Smooth muscle cell (in vitro differentiated cells): ENCODE data around the gene ZBED4. TPM values are rescaled to one million over a fixed set of nuclear protein-coding genes. Genes with fewer than 3 reads are reported as not detected.

ENCODE experiments used
- DNase-seq: peaks from one replicate; lab custom pipeline; 2025; ENCODE audit not compliant: unreplicated experiment; lab: John Stamatoyannopoulos, UW
- H2AFZ ChIP-seq: fragments of 200-600 bp; sonication (generic); 2 replicates; pipeline ENCODE4 v1.6.0; 2016; ENCODE audit warnings: antibody characterized with exemption, low read depth, mild to moderate bottlenecking
- H3F3A ChIP-seq: fragments of 200-600 bp; sonication (generic); 2 replicates; pipeline ENCODE4 v1.6.0; 2017; ENCODE audit warnings: antibody characterized with exemption, low read depth
- H3K27ac ChIP-seq: fragments of 200-600 bp; sonication (generic); 2 replicates; pipeline ENCODE4 v1.5.1; 2016; ENCODE audit warnings: low read depth, mild to moderate bottlenecking
- H3K27me3 ChIP-seq: fragments of 200-600 bp; sonication (generic); 2 replicates; pipeline ENCODE4 v1.6.1; 2016; ENCODE audit warnings: low read depth, mild to moderate bottlenecking
- H3K36me3 ChIP-seq: fragments of 200-600 bp; sonication (generic); 2 replicates; pipeline ENCODE4 v1.5.1; 2016; ENCODE audit warnings: low read depth
- H3K4me1 ChIP-seq: fragments of 200-600 bp; sonication (generic); 2 replicates; pipeline ENCODE4 v1.5.1; 2016; ENCODE audit warnings: low read depth
- H3K4me2 ChIP-seq: fragments of 200-600 bp; sonication (generic); 2 replicates; pipeline ENCODE4 v1.6.0; 2016; ENCODE audit warnings: mild to moderate bottlenecking
- H3K4me3 ChIP-seq: fragments of 200-600 bp; sonication (generic); 2 replicates; pipeline ENCODE4 v1.5.1; 2016; ENCODE audit warnings: mild to moderate bottlenecking
- H3K79me2 ChIP-seq: fragments of 200-600 bp; sonication (generic); 2 replicates; pipeline ENCODE4 v1.6.0; 2016; ENCODE audit warnings: low read depth, mild to moderate bottlenecking
- H3K9ac ChIP-seq: fragments of 200-600 bp; sonication (generic); 2 replicates; pipeline ENCODE4 v1.6.0; 2016; ENCODE audit warnings: low read depth
- H3K9me3 ChIP-seq: fragments of 200-600 bp; sonication (generic); replicated peaks from 2 replicates; pipeline ENCODE4 v1.5.1; 2016; ENCODE audit warnings: low read depth
- H4K20me1 ChIP-seq: fragments of 200-600 bp; sonication (generic); 2 replicates; pipeline ENCODE4 v1.6.0; 2016; ENCODE audit warnings: low read depth
- WGBS: methylation state at CpG from one replicate; pipeline ENCODE4 v1.1.7; 2016; ENCODE audit warnings: low lambda C conversion rate; 5-methylcytosine and 5-hydroxymethylcytosine counted together
- polyA plus RNA-seq: library from polyadenylated mRNA; unstranded; fragments of >200 nt; fragmentation: Nextera tagmentation; extraction: Ambion mirVana; gene quantifications from 2 replicates; pipeline ENCODE4 v1.2.1, GENCODE V29; 2016
- total RNA-seq: library from RNA; depleted of rRNA; stranded (reverse); fragments of >200 nt; gene quantifications from 2 replicates; pipeline ENCODE4 v1.2.3, GENCODE V29; 2014
- TF ChIP-seq, protein P1 (sequence below): fragments of 200-600 bp; sonication (generic); IDR thresholded peaks from 2 replicates; pipeline ENCODE4 v1.5.1; 2017; ENCODE audit warnings: borderline replicate concordance, mild to moderate bottlenecking, antibody characterized with exemption; ENCODE audit not compliant: insufficient read depth, poor library complexity, severe bottlenecking

ZBED4 gene
- total and polyA plus RNA-seq, 2 experiments from 2014 or later = 12.1 to 16.6 TPM

GRCh38 chr22:49879871-49880270, 26.2 kb downstream of the ZBED4 start:
- Histone ChIP-seq H3K9me3 (no peaks in the 10 kb centered on the region), H3K79me2 (peaks cover 80% of the 10 kb centered on the region), H3K9ac (no peak overlapping the region), H3F3A (no peaks in the 10 kb centered on the region), H3K4me2 (no peak overlapping the region), H3K4me3 (no peak overlapping the region), H3K27me3 (no peaks in the 10 kb centered on the region), H2AFZ (no peak overlapping the region), H3K36me3 (peaks cover 6% of the 10 kb centered on the region), H4K20me1 (peaks cover 73% of the 10 kb centered on the region), H3K4me1 (no peaks in the 10 kb centered on the region), H3K27ac (no peak overlapping the region)
- DNase-seq = no peak
- TF ChIP-seq, protein P1, sequence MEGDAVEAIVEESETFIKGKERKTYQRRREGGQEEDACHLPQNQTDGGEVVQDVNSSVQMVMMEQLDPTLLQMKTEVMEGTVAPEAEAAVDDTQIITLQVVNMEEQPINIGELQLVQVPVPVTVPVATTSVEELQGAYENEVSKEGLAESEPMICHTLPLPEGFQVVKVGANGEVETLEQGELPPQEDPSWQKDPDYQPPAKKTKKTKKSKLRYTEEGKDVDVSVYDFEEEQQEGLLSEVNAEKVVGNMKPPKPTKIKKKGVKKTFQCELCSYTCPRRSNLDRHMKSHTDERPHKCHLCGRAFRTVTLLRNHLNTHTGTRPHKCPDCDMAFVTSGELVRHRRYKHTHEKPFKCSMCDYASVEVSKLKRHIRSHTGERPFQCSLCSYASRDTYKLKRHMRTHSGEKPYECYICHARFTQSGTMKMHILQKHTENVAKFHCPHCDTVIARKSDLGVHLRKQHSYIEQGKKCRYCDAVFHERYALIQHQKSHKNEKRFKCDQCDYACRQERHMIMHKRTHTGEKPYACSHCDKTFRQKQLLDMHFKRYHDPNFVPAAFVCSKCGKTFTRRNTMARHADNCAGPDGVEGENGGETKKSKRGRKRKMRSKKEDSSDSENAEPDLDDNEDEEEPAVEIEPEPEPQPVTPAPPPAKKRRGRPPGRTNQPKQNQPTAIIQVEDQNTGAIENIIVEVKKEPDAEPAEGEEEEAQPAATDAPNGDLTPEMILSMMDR = no peak
- 95% methylated on average over 9 of the region's 9 CpGs for WGBS

DNA sequence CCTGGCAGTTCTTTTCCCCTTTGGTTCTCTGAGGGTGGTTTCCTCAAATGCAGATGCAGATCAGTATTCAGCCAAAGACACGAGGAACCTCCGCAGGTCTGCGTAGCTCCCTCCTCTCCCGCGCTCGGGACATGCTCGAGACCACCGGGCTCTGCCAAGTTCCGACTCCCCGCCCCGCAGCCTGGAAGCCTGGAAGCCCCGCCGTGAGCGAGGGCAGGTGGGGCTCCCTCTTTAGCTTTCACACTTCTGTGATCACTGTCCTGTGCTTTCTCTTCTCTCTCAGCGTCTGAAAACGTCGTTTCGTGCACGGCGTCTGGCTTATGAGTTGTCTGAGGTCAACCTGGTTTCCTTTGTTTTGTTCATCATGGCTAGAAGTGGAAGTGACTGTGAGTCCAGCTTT, 26.6 kb downstream of the ZBED4 start:
- WGBS = 79% methylated on average over 20 of the region's 20 CpGs
- Histone ChIP-seq H3K27ac (no peak overlapping the region), H3K9me3 (no peaks in the 10 kb centered on the region), H3K36me3 (peaks cover 7% of the 10 kb centered on the region), H3K4me1 (no peaks in the 10 kb centered on the region), H3K4me3 (no peak overlapping the region), H4K20me1 (peaks cover 71% of the 10 kb centered on the region), H2AFZ (no peak overlapping the region), H3K27me3 (no peaks in the 10 kb centered on the region), H3K79me2 (peaks cover 76% of the 10 kb centered on the region), H3K9ac (no peak overlapping the region), H3F3A (no peaks in the 10 kb centered on the region), H3K4me2 (no peak overlapping the region)
- TF ChIP-seq, protein P1 = no peak
- no peak for DNase-seq

- Histone ChIP-seq H3K4me2 (no peak overlapping the region), H3K27ac (no peak overlapping the region), H3K9me3 (no peaks in the 10 kb centered on the region), H3K79me2 (peaks cover 60% of the 10 kb centered on the region), H3K9ac (no peak overlapping the region), H3F3A (no peaks in the 10 kb centered on the region), H3K4me1 (no peaks in the 10 kb centered on the region), H3K36me3 (peaks cover 16% of the 10 kb centered on the region), H3K27me3 (no peaks in the 10 kb centered on the region), H4K20me1 (peaks cover 57% of the 10 kb centered on the region), H3K4me3 (no peak overlapping the region), H2AFZ (no peak overlapping the region)
- WGBS = 93% methylated on average over 2 of the region's 2 CpGs
- no peak for DNase-seq
- TF ChIP-seq, protein P1 = no peak
Measured at GRCh38 chr22:49881856-49882255, 28.2 kb downstream of the ZBED4 start.

DNA sequence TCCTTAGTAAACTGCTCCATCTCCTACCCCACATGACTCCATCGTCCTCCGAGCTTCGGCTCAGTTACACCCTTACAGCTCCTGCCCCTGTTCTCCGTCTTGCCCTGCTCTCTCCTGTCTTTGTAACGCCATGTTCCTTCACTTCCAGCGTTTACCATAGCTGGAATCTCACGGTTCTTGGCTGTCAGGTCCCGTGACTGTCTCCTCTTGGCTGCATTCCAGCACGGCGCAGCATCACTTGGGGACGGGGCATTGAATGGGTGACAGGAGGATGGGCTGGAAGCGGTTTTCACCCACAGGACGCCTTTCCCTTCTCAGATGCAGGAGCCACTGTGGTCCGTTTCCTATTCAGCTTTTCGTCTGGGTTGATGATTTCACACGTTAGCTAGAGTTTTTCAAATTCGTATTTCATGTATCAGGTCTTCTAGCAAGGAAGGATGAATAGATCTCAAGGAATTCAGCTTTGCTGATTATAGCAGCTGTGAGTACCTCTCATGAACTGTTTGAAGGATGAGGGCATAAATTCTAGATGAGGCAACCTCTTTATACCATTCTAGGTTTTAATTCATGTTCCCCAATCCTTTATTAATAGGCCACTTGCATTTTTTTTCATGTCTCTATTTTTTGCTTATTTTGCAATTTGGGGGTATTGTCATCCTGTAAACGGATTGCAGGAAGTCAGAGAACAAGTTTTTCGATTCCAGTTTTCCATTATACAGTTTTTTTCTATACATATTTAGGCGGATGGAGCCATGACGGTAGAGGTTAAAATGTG, 29.1 kb downstream of the ZBED4 start:
- 88% methylated on average over 21 of the region's 21 CpGs for WGBS
- Histone ChIP-seq H3K9ac (no peak overlapping the region), H4K20me1 (peaks cover 61% of the 10 kb centered on the region), H3K4me1 (no peaks in the 10 kb centered on the region), H3F3A (no peaks in the 10 kb centered on the region), H3K79me2 (peaks cover 60% of the 10 kb centered on the region), H2AFZ (no peak overlapping the region), H3K9me3 (no peaks in the 10 kb centered on the region), H3K36me3 (peaks cover 23% of the 10 kb centered on the region), H3K27me3 (no peaks in the 10 kb centered on the region), H3K4me3 (no peak overlapping the region), H3K27ac (no peak overlapping the region), H3K4me2 (no peak overlapping the region)
- DNase-seq = no peak
- TF ChIP-seq, protein P1 = no peak
